Smooth muscle cell (in vitro differentiated cells): Measurements from ENCODE around the gene ATG7. TPM values are rescaled to one million over a fixed set of nuclear protein-coding genes. Genes with fewer than 3 reads are reported as not detected.

Source experiments
- DNase-seq: peaks from one replicate; lab custom pipeline; 2025; ENCODE audit not compliant: unreplicated experiment; lab: John Stamatoyannopoulos, UW
- H2AFZ ChIP-seq: fragments of 200-600 bp; sonication (generic); 2 replicates; pipeline ENCODE4 v1.6.0; 2016; ENCODE audit warnings: antibody characterized with exemption, low read depth, mild to moderate bottlenecking
- H3F3A ChIP-seq: fragments of 200-600 bp; sonication (generic); 2 replicates; pipeline ENCODE4 v1.6.0; 2017; ENCODE audit warnings: antibody characterized with exemption, low read depth
- H3K27ac ChIP-seq: fragments of 200-600 bp; sonication (generic); 2 replicates; pipeline ENCODE4 v1.5.1; 2016; ENCODE audit warnings: low read depth, mild to moderate bottlenecking
- H3K27me3 ChIP-seq: fragments of 200-600 bp; sonication (generic); 2 replicates; pipeline ENCODE4 v1.6.1; 2016; ENCODE audit warnings: low read depth, mild to moderate bottlenecking
- H3K36me3 ChIP-seq: fragments of 200-600 bp; sonication (generic); 2 replicates; pipeline ENCODE4 v1.5.1; 2016; ENCODE audit warnings: low read depth
- H3K4me1 ChIP-seq: fragments of 200-600 bp; sonication (generic); 2 replicates; pipeline ENCODE4 v1.5.1; 2016; ENCODE audit warnings: low read depth
- H3K4me2 ChIP-seq: fragments of 200-600 bp; sonication (generic); 2 replicates; pipeline ENCODE4 v1.6.0; 2016; ENCODE audit warnings: mild to moderate bottlenecking
- H3K4me3 ChIP-seq: fragments of 200-600 bp; sonication (generic); 2 replicates; pipeline ENCODE4 v1.5.1; 2016; ENCODE audit warnings: mild to moderate bottlenecking
- H3K79me2 ChIP-seq: fragments of 200-600 bp; sonication (generic); 2 replicates; pipeline ENCODE4 v1.6.0; 2016; ENCODE audit warnings: low read depth, mild to moderate bottlenecking
- H3K9ac ChIP-seq: fragments of 200-600 bp; sonication (generic); 2 replicates; pipeline ENCODE4 v1.6.0; 2016; ENCODE audit warnings: low read depth
- H3K9me3 ChIP-seq: fragments of 200-600 bp; sonication (generic); replicated peaks from 2 replicates; pipeline ENCODE4 v1.5.1; 2016; ENCODE audit warnings: low read depth
- H4K20me1 ChIP-seq: fragments of 200-600 bp; sonication (generic); 2 replicates; pipeline ENCODE4 v1.6.0; 2016; ENCODE audit warnings: low read depth
- WGBS: methylation state at CpG from one replicate; pipeline ENCODE4 v1.1.7; 2016; ENCODE audit warnings: low lambda C conversion rate; 5-methylcytosine and 5-hydroxymethylcytosine counted together
- polyA plus RNA-seq: library from polyadenylated mRNA; unstranded; fragments of >200 nt; fragmentation: Nextera tagmentation; extraction: Ambion mirVana; gene quantifications from 2 replicates; pipeline ENCODE4 v1.2.1, GENCODE V29; 2016
- total RNA-seq: library from RNA; depleted of rRNA; stranded (reverse); fragments of >200 nt; gene quantifications from 2 replicates; pipeline ENCODE4 v1.2.3, GENCODE V29; 2014
- TF ChIP-seq, protein P1 (sequence below): fragments of 200-600 bp; sonication (generic); IDR thresholded peaks from 2 replicates; pipeline ENCODE4 v1.5.1; 2017; ENCODE audit warnings: borderline replicate concordance, mild to moderate bottlenecking, antibody characterized with exemption; ENCODE audit not compliant: insufficient read depth, poor library complexity, severe bottlenecking

The ATG7 gene
- total and polyA plus RNA-seq, 2 experiments from 2014 or later: 19.4 to 40.3 TPM

- no peak overlapping the region for H3K4me2 ChIP-seq
- no peak overlapping the region for H2AFZ ChIP-seq
- H3K4me3 ChIP-seq: no peak overlapping the region
- peaks cover 97% of the 10 kb centered on the region for H3K79me2 ChIP-seq
- H3K27me3 ChIP-seq: no peaks in the 10 kb centered on the region
- TF ChIP-seq, protein P1, sequence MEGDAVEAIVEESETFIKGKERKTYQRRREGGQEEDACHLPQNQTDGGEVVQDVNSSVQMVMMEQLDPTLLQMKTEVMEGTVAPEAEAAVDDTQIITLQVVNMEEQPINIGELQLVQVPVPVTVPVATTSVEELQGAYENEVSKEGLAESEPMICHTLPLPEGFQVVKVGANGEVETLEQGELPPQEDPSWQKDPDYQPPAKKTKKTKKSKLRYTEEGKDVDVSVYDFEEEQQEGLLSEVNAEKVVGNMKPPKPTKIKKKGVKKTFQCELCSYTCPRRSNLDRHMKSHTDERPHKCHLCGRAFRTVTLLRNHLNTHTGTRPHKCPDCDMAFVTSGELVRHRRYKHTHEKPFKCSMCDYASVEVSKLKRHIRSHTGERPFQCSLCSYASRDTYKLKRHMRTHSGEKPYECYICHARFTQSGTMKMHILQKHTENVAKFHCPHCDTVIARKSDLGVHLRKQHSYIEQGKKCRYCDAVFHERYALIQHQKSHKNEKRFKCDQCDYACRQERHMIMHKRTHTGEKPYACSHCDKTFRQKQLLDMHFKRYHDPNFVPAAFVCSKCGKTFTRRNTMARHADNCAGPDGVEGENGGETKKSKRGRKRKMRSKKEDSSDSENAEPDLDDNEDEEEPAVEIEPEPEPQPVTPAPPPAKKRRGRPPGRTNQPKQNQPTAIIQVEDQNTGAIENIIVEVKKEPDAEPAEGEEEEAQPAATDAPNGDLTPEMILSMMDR: no peak
- H3K27ac ChIP-seq: peak overlapping the region; percentile 53
- peaks cover 14% of the 10 kb centered on the region for H3F3A ChIP-seq
- no peaks in the 10 kb centered on the region for H3K36me3 ChIP-seq
- H3K9ac ChIP-seq: no peak overlapping the region
- no peak for DNase-seq
- H3K9me3 ChIP-seq: no peaks in the 10 kb centered on the region
- H4K20me1 ChIP-seq: peaks cover 91% of the 10 kb centered on the region
- H3K4me1 ChIP-seq: peaks cover 12% of the 10 kb centered on the region
- 89% methylated on average over 9 of the region's 9 CpGs for WGBS
Measured at GRCh38 chr3:11576453-11576852, 304.3 kb downstream of the ATG7 start.

DNA sequence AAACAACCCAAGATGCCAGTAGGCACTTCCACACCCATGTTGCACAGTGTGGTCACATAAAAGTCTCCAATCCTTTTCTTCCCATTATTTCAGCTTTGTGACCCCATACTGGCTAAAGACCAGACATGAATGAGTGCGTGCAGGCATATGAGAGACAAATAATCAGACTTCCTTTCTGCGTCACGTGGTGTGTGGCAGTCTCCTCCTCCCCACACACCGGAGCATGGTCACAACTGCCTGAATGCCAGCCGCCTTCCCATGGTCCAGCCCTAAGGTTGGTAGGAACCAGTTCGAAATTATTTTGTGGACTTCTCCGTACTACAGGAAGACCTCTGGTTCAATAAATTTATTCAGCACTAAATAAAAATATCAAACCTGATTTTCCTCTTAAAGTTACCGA is 306.0 kb downstream of the ATG7 start:
- Histone ChIP-seq H4K20me1 (peaks cover 95% of the 10 kb centered on the region), H3K4me2 (no peak overlapping the region), H3K27me3 (no peaks in the 10 kb centered on the region), H3K36me3 (no peaks in the 10 kb centered on the region), H2AFZ (no peak overlapping the region), H3K9ac (no peak overlapping the region), H3K27ac (no peak overlapping the region), H3K79me2 (peaks cover 91% of the 10 kb centered on the region), H3F3A (peaks cover 29% of the 10 kb centered on the region), H3K4me1 (peaks cover 29% of the 10 kb centered on the region), H3K9me3 (no peaks in the 10 kb centered on the region), H3K4me3 (no peak overlapping the region)
- WGBS: 95% methylated on average over 8 of the region's 8 CpGs
- TF ChIP-seq, protein P1: no peak
- no peak for DNase-seq

GRCh38 chr3:11580645-11581044 is 308.4 kb downstream of the ATG7 start:
- no peak overlapping the region for H2AFZ ChIP-seq
- H4K20me1 ChIP-seq: peaks cover 97% of the 10 kb centered on the region
- peaks cover 93% of the 10 kb centered on the region for H3K79me2 ChIP-seq
- peak overlapping the region; percentile 37 for H3K4me3 ChIP-seq
- H3K9me3 ChIP-seq: no peaks in the 10 kb centered on the region
- TF ChIP-seq, protein P1: no peak
- H3K9ac ChIP-seq: no peak overlapping the region
- 39% methylated on average over 2 of the region's 2 CpGs for WGBS
- H3K27ac ChIP-seq: peak overlapping the region; percentile 96
- peaks cover 42% of the 10 kb centered on the region for H3K4me1 ChIP-seq
- H3F3A ChIP-seq: peaks cover 38% of the 10 kb centered on the region
- H3K4me2 ChIP-seq: peak overlapping the region; percentile 76
- no peaks in the 10 kb centered on the region for H3K36me3 ChIP-seq
- no peaks in the 10 kb centered on the region for H3K27me3 ChIP-seq
- DNase-seq: no peak
